Colonic mucosa (tissue), 4 donors: ENCODE data around the gene RABGGTA. TPM values are rescaled to one million over a fixed set of nuclear protein-coding genes. Genes with fewer than 3 reads are reported as not detected.

Source experiments
- DNase-seq: peaks from one replicate; pipeline ENCODE4 v3.0.0-alpha.2; 2020
- H3K27ac ChIP-seq: fragments of 200-600 bp; one replicate; pipeline ENCODE4 v1.8.0; 2021
- H3K27me3 ChIP-seq: fragments of 200-600 bp; one replicate; pipeline ENCODE4 v1.8.0; 2021
- H3K36me3 ChIP-seq: fragments of 200-600 bp; one replicate; pipeline ENCODE4 v1.8.0; 2021
- H3K4me1 ChIP-seq: fragments of 200-600 bp; one replicate; pipeline ENCODE4 v1.8.0; 2021; ENCODE audit warnings: mild to moderate bottlenecking
- H3K4me3 ChIP-seq: fragments of 200-600 bp; one replicate; pipeline ENCODE4 v1.8.0; 2021
- H3K9ac ChIP-seq, 2 donors: one replicate each; pipeline ENCODE4 v1.7.0; 2013; ENCODE audit warnings: control low read depth in 2 of 2, low read depth in 2 of 2, low read length in 2 of 2
- H3K9me3 ChIP-seq: fragments of 200-600 bp; one replicate; pipeline ENCODE4 v1.8.0; 2021
- intact Hi-C: fragments of 100-400 bp; cut with DNase I; formaldehyde crosslinking; loops from one replicate; pipeline ENCODE4 v1.14.1; 2022
- total RNA-seq, 2 donors: library from RNA; stranded (reverse); fragmentation: NEBNext Ultra II Directional in 1 of 2; extraction: Animal tissue kit (Norgen Biotek cat#: 25700) in 1 of 2; gene quantifications; one replicate each; pipeline ENCODE4 v1.2.1, GENCODE V29; 2021
- TF ChIP-seq, protein P1 (sequence below): fragments of 200-600 bp; IDR thresholded peaks from one replicate; pipeline ENCODE4 v1.8.0; 2022; ENCODE audit warnings: antibody characterized with exemption, mild to moderate bottlenecking
- donor health status: healthy.
- donor health status: DM: no; HTN: no; CAD: no.
- donor health status: DM: no; HTN: no; CAD: no.

Gene RABGGTA
- total RNA-seq, 2 donors from 2014 or later = 37.3 to 38.3 TPM

DNA sequence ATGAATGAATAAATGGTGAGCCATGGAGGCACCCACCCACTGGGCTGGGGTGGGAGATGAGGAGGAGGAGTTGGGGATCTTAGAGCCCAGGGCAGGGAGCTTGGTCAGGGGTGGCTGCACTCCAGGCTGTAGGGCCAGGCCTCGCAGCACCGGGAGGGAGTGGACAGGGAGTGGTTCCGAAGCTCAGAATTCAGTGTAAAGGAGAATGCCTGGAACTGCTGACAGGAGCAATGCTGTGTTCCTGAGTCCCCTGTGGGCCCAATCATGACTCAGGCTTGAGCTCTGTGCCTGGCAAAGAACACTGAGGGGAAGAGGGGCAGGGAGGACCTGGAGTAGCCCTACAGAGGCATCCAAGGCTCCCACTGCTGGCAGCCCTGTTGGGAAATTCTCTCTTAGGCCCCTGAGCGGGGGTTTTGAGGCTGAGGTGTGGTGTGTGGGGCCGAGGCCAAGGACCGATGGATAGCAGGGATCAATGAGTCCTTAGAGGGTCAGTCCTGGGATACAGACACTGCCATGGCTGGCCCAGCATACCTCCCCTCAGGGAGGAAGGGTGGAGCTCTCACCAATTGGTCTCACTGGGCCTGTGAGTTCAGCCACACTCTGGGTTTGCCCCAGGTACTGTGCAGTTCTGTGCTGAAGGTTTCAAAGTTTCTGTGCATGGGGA, 9.5 kb upstream of the RABGGTA start:
- intact Hi-C loops = no loop called here
- Histone ChIP-seq H3K9me3 (no peaks in the 10 kb centered on the region), H3K27ac (no peak overlapping the region), H3K4me3 (no peak overlapping the region), H3K27me3 (no peaks in the 10 kb centered on the region), H3K9ac (no peak overlapping the region), H3K4me1 (no peaks in the 10 kb centered on the region), H3K36me3 (no peaks in the 10 kb centered on the region)
- TF ChIP-seq, protein P1, sequence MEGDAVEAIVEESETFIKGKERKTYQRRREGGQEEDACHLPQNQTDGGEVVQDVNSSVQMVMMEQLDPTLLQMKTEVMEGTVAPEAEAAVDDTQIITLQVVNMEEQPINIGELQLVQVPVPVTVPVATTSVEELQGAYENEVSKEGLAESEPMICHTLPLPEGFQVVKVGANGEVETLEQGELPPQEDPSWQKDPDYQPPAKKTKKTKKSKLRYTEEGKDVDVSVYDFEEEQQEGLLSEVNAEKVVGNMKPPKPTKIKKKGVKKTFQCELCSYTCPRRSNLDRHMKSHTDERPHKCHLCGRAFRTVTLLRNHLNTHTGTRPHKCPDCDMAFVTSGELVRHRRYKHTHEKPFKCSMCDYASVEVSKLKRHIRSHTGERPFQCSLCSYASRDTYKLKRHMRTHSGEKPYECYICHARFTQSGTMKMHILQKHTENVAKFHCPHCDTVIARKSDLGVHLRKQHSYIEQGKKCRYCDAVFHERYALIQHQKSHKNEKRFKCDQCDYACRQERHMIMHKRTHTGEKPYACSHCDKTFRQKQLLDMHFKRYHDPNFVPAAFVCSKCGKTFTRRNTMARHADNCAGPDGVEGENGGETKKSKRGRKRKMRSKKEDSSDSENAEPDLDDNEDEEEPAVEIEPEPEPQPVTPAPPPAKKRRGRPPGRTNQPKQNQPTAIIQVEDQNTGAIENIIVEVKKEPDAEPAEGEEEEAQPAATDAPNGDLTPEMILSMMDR = no peak
- no peak for DNase-seq

- no peak for DNase-seq
- Histone ChIP-seq H3K27ac (no peak overlapping the region), H3K4me1 (no peaks in the 10 kb centered on the region), H3K36me3 (no peaks in the 10 kb centered on the region), H3K4me3 (no peak overlapping the region), H3K27me3 (no peaks in the 10 kb centered on the region), H3K9me3 (no peaks in the 10 kb centered on the region), H3K9ac (no peak overlapping the region)
- intact Hi-C loops = no loop called here
- TF ChIP-seq, protein P1 = no peak
Measured at GRCh38 chr14:24279301-24280186, 8.1 kb upstream of the RABGGTA start.

DNA sequence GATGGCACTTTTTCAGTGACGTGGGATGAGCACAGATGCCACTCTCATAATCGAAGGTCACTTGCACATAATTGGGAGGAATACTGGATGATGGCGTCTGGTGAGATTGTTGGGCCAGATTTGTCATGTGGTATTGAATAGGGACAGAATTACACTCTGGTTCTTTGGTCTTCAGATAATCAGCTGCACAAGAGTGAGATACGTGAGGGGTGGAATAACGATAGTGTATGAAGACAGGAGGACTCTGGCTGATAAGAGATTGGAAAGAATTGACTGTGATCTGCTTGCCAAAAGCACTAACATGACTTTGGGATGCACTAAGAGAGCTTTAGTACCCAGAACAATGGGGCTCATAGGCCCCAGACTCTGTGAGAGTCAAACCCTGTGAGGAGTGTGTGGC, 7.0 kb upstream of the RABGGTA start:
- DNase-seq = no peak
- TF ChIP-seq, protein P1 = no peak
- Histone ChIP-seq H3K9ac (no peak overlapping the region), H3K36me3 (no peaks in the 10 kb centered on the region), H3K4me1 (no peaks in the 10 kb centered on the region), H3K27ac (no peak overlapping the region), H3K4me3 (no peak overlapping the region), H3K9me3 (no peaks in the 10 kb centered on the region), H3K27me3 (no peaks in the 10 kb centered on the region)
- intact Hi-C loops = no loop called here

- H3K4me1 ChIP-seq = no peaks in the 10 kb centered on the region
- no peaks in the 10 kb centered on the region for H3K27me3 ChIP-seq
- intact Hi-C loops = no loop called here
- no peaks in the 10 kb centered on the region for H3K9me3 ChIP-seq
- H3K36me3 ChIP-seq = no peaks in the 10 kb centered on the region
- TF ChIP-seq, protein P1 = no peak
- peak overlapping the region; percentile 52 for H3K27ac ChIP-seq
- peak; percentile 29 for DNase-seq
- H3K9ac ChIP-seq = no peak overlapping the region
- no peak overlapping the region for H3K4me3 ChIP-seq
Measured at GRCh38 chr14:24277606-24278321, 6.4 kb upstream of the RABGGTA start.

GRCh38 chr14:24277071-24277470, 5.7 kb upstream of the RABGGTA start:
- no peaks in the 10 kb centered on the region for H3K36me3 ChIP-seq
- H3K27me3 ChIP-seq = no peaks in the 10 kb centered on the region
- H3K4me3 ChIP-seq = no peak overlapping the region
- H3K4me1 ChIP-seq = no peaks in the 10 kb centered on the region
- H3K9me3 ChIP-seq = no peaks in the 10 kb centered on the region
- DNase-seq = no peak
- peak overlapping the region; percentile 52 for H3K27ac ChIP-seq
- TF ChIP-seq, protein P1 = no peak
- no peak overlapping the region for H3K9ac ChIP-seq
- intact Hi-C loops = no loop called here
